Stromal cell of bone marrow (primary cell): ENCODE measurements around the gene GRM4.

ENCODE experiments used
- DNase-seq: peaks from one replicate; pipeline ENCODE4 v3.0.0-alpha.2; 2012; ENCODE audit warnings: low read depth

GRM4 gene

GRCh38 chr6:34142061-34142998 is 3.6 kb downstream of the GRM4 start:
- no peak for DNase-seq

- no peak for DNase-seq
Observed at GRCh38 chr6:34140075-34140474, 5.8 kb downstream of the GRM4 start.

- no peak for DNase-seq
Observed at GRCh38 chr6:34138914-34139510, 6.9 kb downstream of the GRM4 start.

GRCh38 chr6:34138191-34138590 is 7.7 kb downstream of the GRM4 start:
- DNase-seq, result no peak

GRCh38 chr6:34135541-34135940 is 10.3 kb downstream of the GRM4 start:
- no peak for DNase-seq

GRCh38 chr6:34132486-34133185 is 13.3 kb downstream of the GRM4 start:
- no peak for DNase-seq

- DNase-seq, result no peak
Observed at GRCh38 chr6:34131326-34132290, 14.3 kb downstream of the GRM4 start.

- no peak for DNase-seq
Observed at GRCh38 chr6:34130862-34131261, 15.0 kb downstream of the GRM4 start.

GRCh38 chr6:34129753-34130152 is 16.1 kb downstream of the GRM4 start:
- no peak for DNase-seq

- DNase-seq, result no peak
Observed at GRCh38 chr6:34128045-34128444, 17.8 kb downstream of the GRM4 start.

GRCh38 chr6:34126419-34126818 is 19.5 kb downstream of the GRM4 start:
- no peak for DNase-seq

GRCh38 chr6:34125939-34126338 is 19.9 kb downstream of the GRM4 start:
- no peak for DNase-seq

GRCh38 chr6:34120953-34121675 is 24.8 kb downstream of the GRM4 start:
- no peak for DNase-seq

- DNase-seq, result no peak
Observed at GRCh38 chr6:34115915-34116314, 30.0 kb downstream of the GRM4 start.

GRCh38 chr6:34115403-34115795 is 30.5 kb downstream of the GRM4 start:
- no peak for DNase-seq

GRCh38 chr6:34114695-34115402 is 31.0 kb downstream of the GRM4 start:
- no peak for DNase-seq

GRCh38 chr6:34113532-34113931 is 32.4 kb downstream of the GRM4 start:
- no peak for DNase-seq

- DNase-seq, result no peak
Observed at GRCh38 chr6:34112126-34112525, 33.8 kb downstream of the GRM4 start.

GRCh38 chr6:34110610-34111009 is 35.3 kb downstream of the GRM4 start:
- no peak for DNase-seq

- DNase-seq, result no peak
Observed at GRCh38 chr6:34108176-34108575, 37.7 kb downstream of the GRM4 start.
